NB4 (cell line): ENCODE data around the gene CRTC2.

Experiments used
- DNase-seq: peaks from one replicate; pipeline ENCODE4 v3.0.0; 2010; ENCODE audit warnings: low read depth
- H3K4me3 ChIP-seq: one replicate; pipeline ENCODE4 v1.5.1; 2011; ENCODE audit warnings: mild to moderate bottlenecking, low read depth, low read length, moderate library complexity
- CTCF ChIP-seq: IDR thresholded peaks from one replicate; pipeline ENCODE4 v1.5.1; 2012; ENCODE audit warnings: low read depth, low read length
- MYC ChIP-seq: IDR thresholded peaks from 2 replicates; pipeline ENCODE4 v1.6.1; 2011; ENCODE audit warnings: low read depth, low read length
- POLR2A ChIP-seq: IDR thresholded peaks from 2 replicates; pipeline ENCODE4 v1.6.1; 2011; ENCODE audit warnings: mild to moderate bottlenecking; ENCODE audit not compliant: insufficient read length; ENCODE audit errors: extremely low read depth
- TF ChIP-seq, protein P1 (sequence below): IDR thresholded peaks from 2 replicates; pipeline ENCODE4 v1.6.1; 2011; ENCODE audit warnings: low read depth, low read length

The CRTC2 gene

GRCh38 chr1:153936011-153936802 is 22.2 kb downstream of the CRTC2 start:
- DNase-seq, result no peak
- TF ChIP-seq CTCF (no peak), MYC (no peak), POLR2A (no peak)
- TF ChIP-seq, protein P1, sequence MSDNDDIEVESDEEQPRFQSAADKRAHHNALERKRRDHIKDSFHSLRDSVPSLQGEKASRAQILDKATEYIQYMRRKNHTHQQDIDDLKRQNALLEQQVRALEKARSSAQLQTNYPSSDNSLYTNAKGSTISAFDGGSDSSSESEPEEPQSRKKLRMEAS, result no peak
- no peak overlapping the region for H3K4me3 ChIP-seq

DNA sequence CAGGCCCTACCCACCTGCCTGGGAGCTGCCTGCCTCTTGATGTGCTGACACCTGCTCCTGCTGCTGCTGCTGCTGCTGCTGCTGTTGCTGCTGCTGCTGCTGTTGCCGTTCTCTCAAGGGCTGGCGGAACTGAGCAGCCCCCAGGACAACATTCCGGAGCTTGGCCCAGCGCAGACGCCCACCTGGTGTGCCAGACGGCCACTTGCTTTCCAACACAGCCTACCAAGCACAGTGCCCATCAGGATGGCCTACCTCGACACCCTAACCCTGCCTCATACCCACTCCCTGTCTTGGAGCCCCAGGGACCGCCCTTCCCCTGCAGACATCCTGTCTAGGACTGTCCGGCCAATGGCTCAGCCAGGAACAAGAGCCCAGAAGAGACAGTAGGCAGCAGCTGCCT is 23.7 kb downstream of the CRTC2 start:
- TF ChIP-seq POLR2A, result no peak
- TF ChIP-seq, protein P1, result no peak
- TF ChIP-seq MYC, result no peak
- TF ChIP-seq CTCF, result no peak
- no peak overlapping the region for H3K4me3 ChIP-seq
- no peak for DNase-seq

- TF ChIP-seq, protein P1, result no peak
- TF ChIP-seq POLR2A (no peak), CTCF (no peak)
- no peak overlapping the region for H3K4me3 ChIP-seq
- DNase-seq, result no peak
Observed at GRCh38 chr1:153933955-153934354, 24.5 kb downstream of the CRTC2 start.

GRCh38 chr1:153933430-153933829 is 25.0 kb downstream of the CRTC2 start:
- H3K4me3 ChIP-seq, result no peak overlapping the region
- TF ChIP-seq, protein P1, result no peak
- no peak for DNase-seq

- H3K4me3 ChIP-seq, result no peak overlapping the region
- no peak for DNase-seq
- TF ChIP-seq POLR2A (no peak), CTCF (no peak), MYC (no peak)
- TF ChIP-seq, protein P1, result no peak
Observed at GRCh38 chr1:153932156-153933131, 26.0 kb downstream of the CRTC2 start.
